Measurements from ENCODE around the gene MRPS24.

MRPS24 gene

DNA sequence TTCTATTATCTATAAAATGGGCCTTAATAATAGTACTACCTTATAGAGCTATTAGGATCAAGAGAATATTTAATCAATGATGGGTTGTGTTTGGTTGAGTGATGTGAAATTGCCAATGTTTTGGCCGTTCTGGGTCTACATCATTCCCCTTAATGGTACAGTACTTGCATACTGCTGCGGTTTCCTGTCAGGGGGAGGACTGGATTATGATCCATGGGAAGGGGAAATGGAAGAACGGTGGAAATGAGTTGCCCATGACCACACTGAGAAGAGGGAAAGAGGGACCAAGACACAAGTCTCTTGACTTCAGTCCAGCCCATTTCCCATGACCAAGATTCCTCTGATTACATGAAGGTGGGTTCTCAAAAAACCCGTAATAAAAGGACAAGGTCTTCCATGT lies 999 bp upstream of the MRPS24 start:
- H3K4me3 ChIP-seq (ENCODE audit: low read depth, low read length) = no peak overlapping the region
- in situ Hi-C loops (cut with HindIII; ENCODE audit: low sequenced_read_pairs) = no loop called here
- TF ChIP-seq, protein P1, sequence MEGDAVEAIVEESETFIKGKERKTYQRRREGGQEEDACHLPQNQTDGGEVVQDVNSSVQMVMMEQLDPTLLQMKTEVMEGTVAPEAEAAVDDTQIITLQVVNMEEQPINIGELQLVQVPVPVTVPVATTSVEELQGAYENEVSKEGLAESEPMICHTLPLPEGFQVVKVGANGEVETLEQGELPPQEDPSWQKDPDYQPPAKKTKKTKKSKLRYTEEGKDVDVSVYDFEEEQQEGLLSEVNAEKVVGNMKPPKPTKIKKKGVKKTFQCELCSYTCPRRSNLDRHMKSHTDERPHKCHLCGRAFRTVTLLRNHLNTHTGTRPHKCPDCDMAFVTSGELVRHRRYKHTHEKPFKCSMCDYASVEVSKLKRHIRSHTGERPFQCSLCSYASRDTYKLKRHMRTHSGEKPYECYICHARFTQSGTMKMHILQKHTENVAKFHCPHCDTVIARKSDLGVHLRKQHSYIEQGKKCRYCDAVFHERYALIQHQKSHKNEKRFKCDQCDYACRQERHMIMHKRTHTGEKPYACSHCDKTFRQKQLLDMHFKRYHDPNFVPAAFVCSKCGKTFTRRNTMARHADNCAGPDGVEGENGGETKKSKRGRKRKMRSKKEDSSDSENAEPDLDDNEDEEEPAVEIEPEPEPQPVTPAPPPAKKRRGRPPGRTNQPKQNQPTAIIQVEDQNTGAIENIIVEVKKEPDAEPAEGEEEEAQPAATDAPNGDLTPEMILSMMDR (IDR thresholded peaks at IDR 0.05; ENCODE audit: low read depth, low read length) = no peak

DNA sequence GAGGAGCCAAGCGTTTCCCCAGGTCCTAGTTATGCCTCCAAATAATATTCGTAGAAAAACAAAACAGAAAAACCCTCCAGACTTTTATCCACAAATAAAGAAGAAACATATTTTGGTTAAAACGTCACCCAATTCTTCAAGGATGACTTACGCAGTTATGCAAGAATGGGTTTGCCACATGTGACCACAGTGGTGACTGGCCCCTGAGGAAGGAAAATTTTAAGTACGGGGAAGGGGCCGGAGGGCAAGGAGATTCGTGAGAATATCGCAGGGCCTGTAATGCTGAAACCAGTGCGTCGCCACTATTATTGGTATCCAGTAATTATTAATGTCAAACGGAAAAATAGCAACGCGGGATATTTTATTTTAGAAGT lies 537 bp upstream of the MRPS24 start:
- in situ Hi-C loops (cut with HindIII; ENCODE audit: low sequenced_read_pairs) = no loop called here
- TF ChIP-seq, protein P1 (IDR thresholded peaks at IDR 0.05; ENCODE audit: low read depth, low read length) = no peak
- H3K4me3 ChIP-seq (ENCODE audit: low read depth, low read length) = peak overlapping the region; percentile 71
- peak; percentile 88 for DNase-seq (ENCODE audit: low read depth, low spot score)

More for the DNA sequence above, 999 bp upstream of the MRPS24 start:
- no peak for DNase-seq (ENCODE audit: low read depth, low spot score)

DNA sequence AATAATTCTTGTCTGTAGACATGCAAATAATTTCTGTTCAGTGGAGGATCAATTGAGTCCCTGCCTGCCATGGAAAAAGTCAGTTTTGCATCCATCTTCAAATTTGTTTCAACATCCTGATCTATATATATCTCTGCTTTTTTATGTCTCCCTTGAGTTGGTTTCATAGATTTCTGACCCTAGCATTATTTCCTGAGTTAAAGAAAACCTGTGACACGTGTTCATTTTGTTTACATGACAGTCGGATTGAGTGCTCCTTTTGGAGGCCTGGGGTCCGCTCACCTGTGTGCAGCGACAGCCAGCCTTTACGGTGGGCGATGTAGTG lies 674 bp downstream of the MRPS24 start:
- in situ Hi-C loops (cut with HindIII; ENCODE audit: low sequenced_read_pairs) = no loop called here
- TF ChIP-seq, protein P1 (IDR thresholded peaks at IDR 0.05; ENCODE audit: low read depth, low read length) = no peak
- peak overlapping the region; percentile 71 for H3K4me3 ChIP-seq (ENCODE audit: low read depth, low read length)
- DNase-seq (ENCODE audit: low read depth, low spot score) = no peak

DNA sequence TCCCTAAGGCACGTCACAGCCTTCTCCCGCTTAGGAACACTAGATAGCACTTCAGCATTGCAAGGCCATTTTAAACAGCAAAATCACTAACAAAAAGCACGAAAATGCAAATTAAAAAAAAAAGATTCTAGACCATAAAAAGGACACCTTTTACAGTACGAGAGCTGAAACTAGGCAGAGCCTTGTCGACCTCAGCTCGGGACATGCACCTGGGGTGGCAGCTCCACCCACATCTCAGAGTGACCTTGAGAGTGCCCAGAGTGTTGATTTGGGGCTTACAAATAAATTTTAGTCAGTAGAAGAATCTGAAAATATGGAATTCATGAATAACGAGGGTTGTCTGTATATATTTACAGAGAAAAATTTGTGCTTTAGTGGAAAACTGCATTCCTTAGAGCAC lies 1.1 kb downstream of the MRPS24 start:
- DNase-seq (ENCODE audit: low read depth, low spot score) = no peak
- H3K4me3 ChIP-seq (ENCODE audit: low read depth, low read length) = peak overlapping the region; percentile 71
- TF ChIP-seq, protein P1 (IDR thresholded peaks at IDR 0.05; ENCODE audit: low read depth, low read length) = no peak
- in situ Hi-C loops (cut with HindIII; ENCODE audit: low sequenced_read_pairs) = no loop called here

DNA sequence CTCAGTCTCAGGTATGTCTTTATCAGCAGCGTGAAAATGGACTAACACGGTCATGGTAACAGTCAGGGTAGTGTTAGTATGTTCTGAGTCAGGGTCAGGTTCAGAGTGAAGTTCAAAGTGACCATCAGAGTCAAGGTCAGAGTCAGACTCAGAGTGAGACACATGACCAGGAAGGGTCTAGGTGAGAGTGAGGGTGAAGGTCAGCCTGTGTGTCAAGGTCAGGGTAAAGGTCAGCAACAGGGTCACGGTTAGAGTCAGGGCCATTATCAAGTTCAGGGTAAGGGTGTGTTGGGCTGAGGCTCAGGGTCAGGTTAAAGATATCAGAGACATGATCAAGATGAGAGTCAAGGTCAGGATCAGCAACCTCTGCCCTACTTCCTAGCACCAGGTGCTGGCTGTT lies 4.0 kb downstream of the MRPS24 start:
- TF ChIP-seq, protein P1 (IDR thresholded peaks at IDR 0.05; ENCODE audit: low read depth, low read length) = no peak

DNA sequence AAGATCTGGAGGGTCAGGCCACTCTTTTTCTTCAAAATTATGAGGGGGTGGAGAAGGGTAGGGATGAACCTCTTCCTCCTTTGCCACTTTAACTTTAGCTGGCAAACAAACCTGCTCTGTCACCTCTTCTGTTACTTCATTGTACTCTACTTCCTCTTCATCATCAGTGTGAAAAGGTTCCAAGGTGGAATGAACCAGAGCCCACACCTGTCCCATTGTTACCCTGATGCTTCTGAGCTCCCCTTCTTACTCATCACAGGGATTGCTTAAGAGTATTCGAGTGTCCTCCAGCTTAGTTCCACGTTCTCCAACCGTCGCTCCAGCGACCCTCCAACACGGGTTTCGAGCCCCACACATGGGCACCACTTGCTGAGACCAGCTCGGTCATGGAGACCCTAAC lies 5.2 kb downstream of the MRPS24 start:
- no peak overlapping the region for H3K4me3 ChIP-seq (ENCODE audit: low read depth, low read length)
- no peak for DNase-seq (ENCODE audit: low read depth, low spot score)
- in situ Hi-C loops (cut with HindIII; ENCODE audit: low sequenced_read_pairs) = no loop called here
- TF ChIP-seq, protein P1 (IDR thresholded peaks at IDR 0.05; ENCODE audit: low read depth, low read length) = no peak

More for the DNA sequence above, 4.0 kb downstream of the MRPS24 start:
- DNase-seq (ENCODE audit: low read depth, low spot score) = no peak
- H3K4me3 ChIP-seq (ENCODE audit: low read depth, low read length) = no peak overlapping the region
- in situ Hi-C loops (cut with HindIII; ENCODE audit: low sequenced_read_pairs) = no loop called here

DNA sequence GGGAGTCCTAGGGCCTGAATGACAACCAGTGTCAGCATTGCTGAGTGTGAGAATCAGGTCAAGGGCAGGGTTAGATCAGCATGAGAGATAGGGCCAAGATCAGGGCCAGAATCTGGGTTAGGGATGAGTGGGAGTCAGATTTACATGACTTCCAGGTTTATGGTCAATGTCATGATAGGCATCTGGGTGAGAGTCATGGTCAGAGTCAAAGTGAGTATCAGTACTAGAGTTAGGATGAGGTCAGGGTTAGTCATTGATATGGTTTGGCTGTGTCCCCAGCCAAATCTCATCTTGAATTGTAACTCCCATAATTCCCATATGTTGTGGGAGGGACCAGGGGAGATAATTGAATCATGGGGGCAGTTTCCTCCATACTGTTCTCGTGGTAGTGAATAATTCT lies 12.3 kb downstream of the MRPS24 start:
- no peak overlapping the region for H3K4me3 ChIP-seq (ENCODE audit: low read depth, low read length)
- no peak for DNase-seq (ENCODE audit: low read depth, low spot score)
- in situ Hi-C loops (cut with HindIII; ENCODE audit: low sequenced_read_pairs) = no loop called here
- TF ChIP-seq, protein P1 (IDR thresholded peaks at IDR 0.05; ENCODE audit: low read depth, low read length) = no peak

All from astrocyte of the spinal cord (primary cell).